Effector memory CD8-positive, alpha-beta T cell (primary cell): ENCODE results near the gene TNNT3.
"Not testable (repeated sequence)": the region's sequence is repeated elsewhere in the genome, so short reads cannot be mapped to it uniquely, and the experiment has no call there.

Experiments
- ATAC-seq: fragments of 150-1000 bp; cut with Tn5 transposase; replicated peaks from 2 replicates; pipeline ENCODE4 v1.10.0; 2021; ENCODE audit warnings: mild to moderate bottlenecking, moderate library complexity
- DNase-seq, 3 experiments: peaks; one replicate each; pipeline ENCODE4 v3.0.0; 2021
- H3K27ac Mint-ChIP-seq, 2 donors: one replicate each; pipeline ENCODE4 v1.8.0; 2022; ENCODE audit warnings: mild to moderate bottlenecking in 2 of 2, mixed read lengths in 2 of 2, moderate library complexity in 2 of 2
- H3K27me3 Mint-ChIP-seq, 2 donors: one replicate each; pipeline ENCODE4 v1.8.0; 2022; ENCODE audit warnings: mixed read lengths in 2 of 2
- H3K36me3 Mint-ChIP-seq: one replicate; pipeline ENCODE4 v1.8.0; 2022; ENCODE audit warnings: mild to moderate bottlenecking, moderate library complexity, mixed read lengths; ENCODE audit not compliant: insufficient read depth
- H3K4me1 Mint-ChIP-seq, 2 donors: one replicate each; pipeline ENCODE4 v1.8.0; 2022; ENCODE audit warnings: low read depth in 2 of 2, mixed read lengths in 2 of 2
- H3K4me3 Mint-ChIP-seq, 2 donors: one replicate each; pipeline ENCODE4 v1.8.0; 2022; ENCODE audit warnings: mild to moderate bottlenecking in 2 of 2, mixed read lengths in 2 of 2, moderate library complexity in 2 of 2
- H3K9me3 Mint-ChIP-seq, 2 donors: one replicate each; pipeline ENCODE4 v1.8.0; 2022; ENCODE audit warnings: mixed read lengths in 2 of 2
- total RNA-seq, 9 experiments: gene quantifications; one replicate each; lab custom pipeline; 2026; lab: John Stamatoyannopoulos, UW

TNNT3 gene
- total RNA-seq: 0.26 to 15.5 (median 6.1) reads per million in 9 experiments

DNA sequence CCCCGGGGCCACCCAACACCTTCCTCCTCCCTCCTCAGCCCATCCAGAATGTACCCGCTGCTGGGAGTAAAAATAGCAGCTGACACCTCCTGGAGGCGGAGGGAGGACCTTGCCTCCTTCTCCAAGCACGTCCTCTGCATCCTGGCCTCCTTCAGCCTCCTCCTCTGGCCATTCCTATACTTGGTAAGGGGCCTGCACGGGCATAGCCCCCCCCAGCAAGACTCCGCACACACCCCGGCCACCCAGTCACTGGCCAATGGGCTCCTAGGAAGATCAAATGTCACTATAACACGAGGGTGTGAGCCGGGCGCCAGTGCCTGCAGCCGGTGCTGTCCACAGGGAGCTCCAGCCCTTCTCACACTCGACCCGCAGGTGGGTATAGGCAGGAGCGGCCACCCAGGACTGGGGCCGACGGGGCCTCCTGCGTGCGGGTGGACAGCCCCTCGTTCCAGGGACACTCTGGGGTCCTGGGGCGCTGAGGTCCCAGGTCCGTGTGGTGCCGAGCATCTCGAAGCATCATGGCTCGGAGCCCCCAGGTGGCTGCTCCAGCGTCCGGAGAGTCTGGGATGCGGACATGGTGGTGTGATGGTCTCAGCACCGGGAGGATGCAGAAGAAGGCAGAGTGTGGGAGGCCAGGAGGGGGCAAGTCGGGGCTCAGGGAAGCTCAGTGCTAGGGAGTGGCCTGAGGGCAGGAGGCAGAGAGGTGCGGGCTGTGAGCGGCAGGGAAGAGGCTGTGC lies at the start of gene TNNT3:
TSS of gene TNNT3 (plus strand) at position 313 of the 737 bp plus-strand sequence. CDS start 3,172 bp downstream, outside the sequence.
- Mint-ChIP-seq H3K27me3 (peaks cover 9 to 22% of the 10 kb centered on the region in 2 donors), H3K27ac (peak within 1 kb of the TSS in 1 of 2 donors; percentile 47), H3K4me3 (peak within 1 kb of the TSS in 1 of 2 donors; percentile 30), H3K9me3 (no peaks in the 10 kb centered on the region), H3K4me1 (peaks cover 20 to 22% of the 10 kb centered on the region in 2 donors), H3K36me3 (peaks cover 8% of the 10 kb centered on the region)
- ATAC-seq: no peak
- no peak for DNase-seq

DNA sequence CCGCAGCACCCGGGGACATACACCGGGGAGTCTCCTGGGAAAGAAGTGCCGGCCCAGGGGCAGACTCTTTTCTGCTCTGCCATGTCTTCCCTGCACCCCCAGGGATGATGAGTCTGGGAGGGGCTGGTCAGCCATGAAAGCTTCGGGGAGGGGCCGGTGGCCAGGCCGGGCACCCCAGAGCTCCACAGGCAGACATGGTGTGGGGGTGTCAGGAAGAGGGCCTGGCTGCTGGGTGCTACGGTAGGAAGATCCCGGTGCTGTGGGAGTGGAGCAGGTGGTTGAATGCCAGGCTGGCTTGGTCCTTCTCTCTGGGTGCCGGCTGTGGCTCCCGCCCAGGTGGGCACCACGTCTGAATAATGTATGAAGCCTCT lies 49.2 kb upstream of the TNNT3 start:
- H3K27me3 Mint-ChIP-seq: no peaks in the 10 kb centered on the region
- no peaks in the 10 kb centered on the region for H3K9me3 Mint-ChIP-seq
- peak overlapping the region; percentile 72 to 84 for H3K4me3 Mint-ChIP-seq
- peak overlapping the region; percentile 90 to 93 for H3K27ac Mint-ChIP-seq
- peaks cover 69 to 72% of the 10 kb centered on the region in 2 donors for H3K4me1 Mint-ChIP-seq
- H3K36me3 Mint-ChIP-seq: peaks cover 71% of the 10 kb centered on the region
- DNase-seq: no peak
- ATAC-seq: no peak

DNA sequence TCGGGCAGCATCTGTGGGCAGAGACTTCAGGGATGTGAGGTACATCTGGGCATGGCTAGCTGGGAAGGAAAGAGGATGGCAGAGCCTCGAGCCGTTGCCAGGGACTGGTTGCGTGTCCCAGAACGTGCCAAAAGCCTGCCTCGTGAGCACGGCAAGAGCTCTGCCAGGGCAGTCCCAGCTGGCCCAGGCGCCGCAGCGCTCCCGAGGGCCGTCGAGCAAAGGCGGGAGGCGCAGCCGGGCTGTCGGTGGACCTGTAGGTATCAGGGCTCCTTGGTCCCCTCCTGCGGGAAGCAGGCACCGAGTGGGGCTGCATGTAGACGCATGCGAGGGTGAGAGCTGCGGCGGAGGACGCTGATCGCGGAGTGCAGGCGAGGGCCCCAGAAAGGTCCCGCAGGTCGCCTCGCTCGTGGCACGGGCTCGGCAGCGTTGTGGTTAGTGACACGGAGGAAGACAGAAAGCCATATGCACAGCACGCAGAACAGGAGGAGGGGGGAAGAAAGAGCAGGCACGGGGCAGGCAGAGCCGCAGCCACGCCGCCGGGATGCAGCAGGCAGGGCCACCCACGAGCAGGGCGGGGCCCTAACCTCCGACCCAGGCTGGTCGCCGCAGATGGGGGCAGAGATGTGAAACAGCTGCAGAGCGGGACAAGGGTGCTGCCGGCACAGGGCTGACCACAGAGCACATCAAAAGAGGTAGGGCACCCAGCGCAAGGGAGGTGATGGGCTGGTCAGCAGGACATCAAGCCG lies 48.6 kb upstream of the TNNT3 start:
- peak overlapping the region; percentile 72 to 84 for H3K4me3 Mint-ChIP-seq
- peak overlapping the region; percentile 90 to 93 for H3K27ac Mint-ChIP-seq
- no peaks in the 10 kb centered on the region for H3K27me3 Mint-ChIP-seq
- no peaks in the 10 kb centered on the region for H3K9me3 Mint-ChIP-seq
- H3K4me1 Mint-ChIP-seq: peaks cover 65 to 70% of the 10 kb centered on the region in 2 donors
- ATAC-seq (peak; percentile 91), DNase-seq (peak; percentile 60 to 67 (median 64))
- peaks cover 68% of the 10 kb centered on the region for H3K36me3 Mint-ChIP-seq

DNA sequence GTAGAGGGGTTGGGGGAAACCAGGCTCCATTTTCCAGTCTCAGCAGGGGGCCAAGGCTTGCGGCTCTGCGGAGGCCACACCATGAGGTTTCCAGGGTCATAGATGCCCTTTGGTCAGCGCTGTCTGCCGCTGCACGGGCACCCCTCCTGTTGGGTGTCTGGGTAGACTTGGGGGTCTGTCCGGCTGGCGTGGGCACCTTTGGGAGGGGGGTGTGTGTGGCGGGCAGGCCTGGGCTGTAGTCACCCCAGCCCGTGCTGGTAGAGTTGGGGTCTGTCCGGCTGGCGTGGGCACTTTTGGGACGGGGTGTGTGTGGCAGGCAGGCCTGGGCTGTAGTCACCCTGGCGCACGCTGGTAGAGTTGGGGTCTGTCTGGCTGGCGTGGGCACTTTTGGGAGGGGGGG lies 48.0 kb upstream of the TNNT3 start:
- Mint-ChIP-seq H3K9me3 (no peaks in the 10 kb centered on the region), H3K4me3 (peak overlapping the region; percentile 72 to 84), H3K27me3 (no peaks in the 10 kb centered on the region), H3K4me1 (peaks cover 60 to 64% of the 10 kb centered on the region in 2 donors), H3K27ac (peak overlapping the region; percentile 90 to 93), H3K36me3 (peaks cover 64% of the 10 kb centered on the region)
- no peak for ATAC-seq
- no peak for DNase-seq

DNA sequence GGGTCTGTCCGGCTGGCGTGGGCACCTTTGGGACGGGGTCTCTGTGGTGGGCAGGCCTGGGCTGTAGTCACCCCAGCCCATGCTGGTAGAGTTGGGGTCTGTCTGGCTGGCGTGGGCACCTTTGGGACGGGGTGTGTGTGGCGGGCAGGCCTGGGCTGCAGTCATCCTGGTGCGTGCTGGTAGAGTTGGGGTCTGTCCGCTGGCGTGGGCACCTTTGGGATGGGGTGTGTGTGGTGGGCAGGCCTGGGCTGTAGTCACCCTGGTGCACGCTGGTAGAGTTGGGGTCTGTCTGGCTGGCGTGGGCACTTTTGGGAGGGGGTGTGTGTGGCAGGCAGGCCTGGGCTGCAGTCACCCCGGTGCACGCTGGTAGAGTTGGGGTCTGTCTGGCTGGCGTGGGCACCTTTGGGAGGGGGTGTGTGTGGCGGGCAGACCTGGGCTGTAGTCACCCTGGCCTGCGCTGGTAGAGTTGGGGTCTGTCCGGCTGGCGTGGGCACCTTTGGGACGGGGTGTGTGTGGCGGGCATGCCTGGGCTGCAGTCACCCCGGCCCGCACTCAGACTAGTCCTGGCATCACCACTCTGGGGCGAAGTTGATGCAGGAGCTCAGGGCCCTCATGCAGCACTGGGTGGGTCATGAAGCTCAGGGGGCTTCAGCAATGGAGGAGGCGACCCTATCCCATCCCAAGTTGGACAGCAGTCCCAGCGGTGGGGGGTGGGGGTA lies 47.1 kb upstream of the TNNT3 start:
- Mint-ChIP-seq H3K27ac (peak overlapping the region; percentile 90 to 93), H3K4me1 (peaks cover 58 to 59% of the 10 kb centered on the region in 2 donors), H3K4me3 (peak overlapping the region; percentile 72 to 84)

DNA sequence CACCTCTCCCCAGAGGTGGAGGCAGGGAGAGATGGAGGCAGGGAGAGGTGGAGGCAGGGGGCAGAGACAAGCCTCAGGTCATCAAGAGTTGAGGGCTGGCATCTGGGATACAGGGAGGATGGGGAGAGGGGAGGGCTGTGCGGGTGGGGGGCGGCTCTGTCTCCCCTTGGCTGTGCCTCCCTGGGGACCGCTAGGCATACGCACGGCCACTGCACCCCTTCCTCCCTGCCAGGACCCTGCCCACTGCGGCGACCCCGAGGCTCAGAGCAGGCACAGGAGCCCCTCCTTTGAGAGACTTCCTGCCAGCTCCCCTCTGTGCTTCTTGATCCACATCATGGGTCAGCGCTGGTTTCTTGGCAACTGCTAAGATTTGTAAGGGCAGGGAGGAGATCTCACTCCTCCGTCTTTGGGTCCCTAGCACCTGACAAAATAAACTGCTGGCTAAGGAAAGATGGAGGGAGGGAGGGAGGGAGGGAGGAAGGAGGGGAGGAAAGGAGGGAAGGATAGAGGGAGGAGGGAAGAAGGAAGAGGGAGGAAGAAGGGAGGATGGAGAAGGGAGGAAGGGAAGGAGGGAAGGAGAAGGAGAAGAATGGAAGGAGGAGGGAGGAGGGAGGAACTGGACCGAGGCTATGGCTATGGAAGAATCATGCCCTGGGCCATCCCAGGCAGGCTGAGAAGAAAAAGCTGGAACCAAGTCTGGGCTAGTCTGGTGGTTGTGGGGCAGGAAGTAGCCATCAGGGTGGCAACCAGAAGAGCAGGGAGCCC lies 46.3 kb upstream of the TNNT3 start:
- peak overlapping the region; percentile 72 to 84 for H3K4me3 Mint-ChIP-seq

More for the DNA sequence above, 47.1 kb upstream of the TNNT3 start:
- DNase-seq: no peak
- H3K27me3 Mint-ChIP-seq: no peaks in the 10 kb centered on the region
- H3K36me3 Mint-ChIP-seq: peaks cover 58% of the 10 kb centered on the region
- no peak for ATAC-seq
- H3K9me3 Mint-ChIP-seq: no peaks in the 10 kb centered on the region

DNA sequence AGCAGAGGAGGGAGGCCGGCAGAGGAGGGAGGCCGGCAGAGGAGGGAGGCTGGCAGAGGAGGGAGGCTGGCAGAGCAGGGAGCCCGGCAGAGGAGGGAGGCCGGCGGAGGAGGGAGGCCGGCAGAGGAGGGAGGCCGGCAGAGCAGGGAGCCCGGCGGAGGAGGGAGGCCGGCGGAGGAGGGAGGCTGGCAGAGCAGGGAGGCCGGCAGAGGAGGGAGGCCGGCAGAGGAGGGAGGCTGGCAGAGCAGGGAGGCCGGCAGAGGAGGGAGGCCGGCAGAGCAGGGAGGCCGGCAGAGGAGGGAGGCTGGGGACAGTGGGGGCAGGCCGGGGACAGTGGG lies 45.7 kb upstream of the TNNT3 start:
- not testable (repeated sequence) for DNase-seq, H3K9me3 Mint-ChIP-seq, ATAC-seq, H3K27me3 Mint-ChIP-seq
- peaks cover 53% of the 10 kb centered on the region for H3K36me3 Mint-ChIP-seq
- peaks cover 56 to 58% of the 10 kb centered on the region in 2 donors for H3K4me1 Mint-ChIP-seq
- peak overlapping the region; percentile 90 to 93 for H3K27ac Mint-ChIP-seq
- H3K4me3 Mint-ChIP-seq: peak overlapping the region in 1 of 2 donors; percentile 84

More for the DNA sequence above, 46.3 kb upstream of the TNNT3 start:
- Mint-ChIP-seq H3K27ac (peak overlapping the region; percentile 90 to 93), H3K9me3 (no peaks in the 10 kb centered on the region), H3K27me3 (no peaks in the 10 kb centered on the region), H3K36me3 (peaks cover 57% of the 10 kb centered on the region), H3K4me1 (peaks cover 59 to 60% of the 10 kb centered on the region in 2 donors)
- DNase-seq (no peak), ATAC-seq (no peak)

DNA sequence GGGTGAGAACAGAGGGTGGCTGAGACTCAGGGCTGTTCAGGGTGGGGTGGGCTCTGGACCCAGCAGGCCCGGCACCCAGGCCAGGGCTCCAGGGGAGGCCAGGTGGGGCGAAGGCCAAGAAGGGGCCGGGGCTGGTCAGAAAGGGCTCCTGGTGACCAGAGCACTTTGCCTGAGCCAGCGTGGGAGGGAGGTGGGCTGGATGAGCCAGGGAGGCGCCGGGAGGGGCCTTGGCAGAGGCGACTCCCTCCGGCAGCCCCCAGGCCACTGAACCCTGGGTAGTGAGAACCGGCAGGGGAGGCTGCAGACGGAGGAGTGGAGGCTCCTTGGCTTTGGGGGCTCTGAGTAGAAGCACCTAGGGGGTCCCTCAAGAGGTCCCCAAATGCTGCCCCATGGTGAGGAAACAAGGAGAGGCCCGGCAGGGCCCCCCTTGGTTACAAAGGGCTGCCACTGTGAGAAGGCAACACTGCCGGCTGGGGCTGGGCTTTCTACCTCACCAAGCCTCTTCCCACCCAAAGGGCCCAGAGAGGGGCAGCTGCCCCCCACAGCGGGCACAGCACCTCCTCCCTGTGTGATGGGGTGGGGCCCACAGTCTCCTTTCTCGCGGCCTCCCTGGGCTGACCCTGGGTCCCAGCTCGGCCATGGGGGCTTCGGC lies 44.9 kb upstream of the TNNT3 start:
- H3K36me3 Mint-ChIP-seq: peaks cover 48% of the 10 kb centered on the region
- peak overlapping the region in 1 of 2 donors; percentile 84 for H3K27ac Mint-ChIP-seq
- not testable (repeated sequence) for DNase-seq, H3K9me3 Mint-ChIP-seq, ATAC-seq, H3K4me3 Mint-ChIP-seq, H3K27me3 Mint-ChIP-seq
- peaks cover 48 to 50% of the 10 kb centered on the region in 2 donors for H3K4me1 Mint-ChIP-seq

DNA sequence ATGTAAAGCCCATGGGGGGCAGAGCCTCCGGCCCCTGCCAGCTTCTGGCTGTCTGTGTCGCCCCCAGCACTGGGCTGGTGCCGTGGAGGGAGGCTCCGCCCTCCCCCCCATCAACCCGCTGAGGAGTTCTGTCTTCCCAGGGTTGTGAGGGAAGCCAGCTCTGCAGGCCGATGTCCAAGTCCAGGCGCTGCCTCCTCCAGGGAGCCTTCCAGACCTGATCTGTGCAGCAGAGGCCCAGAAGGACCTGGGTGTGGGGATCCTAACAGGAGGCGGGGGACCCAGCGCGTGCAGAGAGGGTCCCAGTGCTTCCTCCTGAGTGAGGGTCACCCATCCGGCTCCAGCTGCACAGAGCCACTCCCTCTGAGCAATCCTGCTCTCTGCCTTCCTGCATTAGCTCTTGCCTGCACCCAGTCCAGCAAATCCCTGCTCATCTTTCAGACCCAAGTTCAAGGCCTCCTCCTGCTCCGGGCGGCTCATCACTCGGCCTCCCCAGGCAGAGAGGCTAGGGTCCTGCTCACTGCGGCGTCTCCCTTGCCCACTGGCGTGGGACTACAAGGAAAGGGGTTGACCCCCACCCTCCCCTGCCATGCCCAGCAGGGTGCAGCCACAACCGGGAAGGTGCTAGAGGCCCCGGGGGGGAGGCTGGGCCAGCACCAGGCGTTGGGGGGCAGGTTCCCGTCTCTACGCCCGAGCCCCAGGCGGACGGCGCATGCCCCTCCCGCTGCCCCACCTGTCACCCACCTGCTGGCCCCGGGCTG lies 44.2 kb upstream of the TNNT3 start:
- Mint-ChIP-seq H3K27ac (peak overlapping the region; percentile 73 to 84), H3K4me3 (peak overlapping the region; percentile 46 to 54), H3K27me3 (no peaks in the 10 kb centered on the region), H3K36me3 (peaks cover 48% of the 10 kb centered on the region), H3K9me3 (no peaks in the 10 kb centered on the region), H3K4me1 (peaks cover 45 to 49% of the 10 kb centered on the region in 2 donors)
- no peak for ATAC-seq
- DNase-seq: no peak

DNA sequence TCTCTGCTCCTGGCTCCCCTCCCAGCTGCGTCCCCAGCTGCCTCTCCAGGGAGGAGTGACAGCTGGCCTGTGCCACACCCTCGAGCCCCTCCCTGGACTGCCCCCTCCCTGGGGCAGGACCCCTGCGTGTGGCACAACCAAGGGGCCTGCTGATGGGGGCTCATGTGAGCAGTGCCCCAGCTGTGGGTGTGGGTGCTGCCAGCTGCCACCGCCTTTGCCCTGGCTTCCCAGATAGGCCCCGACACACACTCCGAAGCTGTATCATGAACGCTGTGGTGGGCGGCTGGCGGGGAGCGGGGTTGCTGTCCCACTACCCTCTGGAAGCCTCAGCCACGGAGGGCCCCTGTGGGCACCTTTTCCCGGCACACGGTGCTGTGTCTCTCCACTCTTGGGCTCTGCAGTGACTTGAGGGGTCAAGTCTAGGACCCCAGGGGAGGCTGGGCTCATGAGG lies 43.6 kb upstream of the TNNT3 start:
- not testable (repeated sequence) for H3K27me3 Mint-ChIP-seq, DNase-seq, H3K9me3 Mint-ChIP-seq, H3K4me3 Mint-ChIP-seq, ATAC-seq
- Mint-ChIP-seq H3K36me3 (peaks cover 47% of the 10 kb centered on the region), H3K27ac (peak overlapping the region in 1 of 2 donors; percentile 84), H3K4me1 (peaks cover 44% of the 10 kb centered on the region in 2 donors)

DNA sequence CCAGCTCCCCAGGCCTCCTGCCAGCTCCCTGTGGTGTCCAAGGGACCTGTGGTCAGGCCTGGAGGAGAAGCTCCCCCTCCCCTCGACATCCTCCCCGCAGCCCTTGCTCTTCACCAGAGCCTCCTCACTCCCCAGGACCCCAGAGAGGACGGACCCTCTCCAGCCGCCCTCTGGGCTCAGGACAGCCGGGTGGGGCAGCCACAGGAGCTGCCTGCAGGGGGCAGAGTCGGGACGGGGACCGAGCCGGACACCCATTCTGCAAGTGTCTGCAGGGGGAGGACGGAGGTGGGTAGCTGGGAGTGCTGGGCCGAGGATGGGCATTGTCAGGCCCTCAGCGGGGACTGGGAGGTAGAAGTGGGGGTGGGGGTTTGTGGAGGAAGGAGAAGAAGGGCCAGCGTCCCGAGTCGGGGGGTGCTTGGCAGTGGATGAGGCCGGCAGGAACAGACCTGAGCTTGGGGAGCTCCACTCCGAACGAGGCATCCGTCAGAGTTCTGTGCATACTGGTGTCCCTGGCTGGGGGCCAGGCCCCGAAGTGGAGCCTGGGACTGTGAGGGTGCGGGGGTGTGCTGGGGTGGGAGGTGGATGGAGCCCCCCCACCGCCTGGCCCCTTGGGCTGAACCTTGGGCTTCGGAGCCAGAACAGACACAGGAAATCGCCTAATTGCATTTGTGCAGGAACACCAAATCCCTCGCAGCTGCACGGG lies 43.0 kb upstream of the TNNT3 start:
- H3K36me3 Mint-ChIP-seq: peaks cover 41% of the 10 kb centered on the region
- H3K4me1 Mint-ChIP-seq: peaks cover 38 to 39% of the 10 kb centered on the region in 2 donors

More for the DNA sequence above, 43.0 kb upstream of the TNNT3 start:
- ATAC-seq: no peak
- peak overlapping the region in 1 of 2 donors; percentile 22 for H3K4me3 Mint-ChIP-seq
- no peaks in the 10 kb centered on the region for H3K27me3 Mint-ChIP-seq
- DNase-seq: no peak
- H3K9me3 Mint-ChIP-seq: no peaks in the 10 kb centered on the region
- H3K27ac Mint-ChIP-seq: peak overlapping the region in 1 of 2 donors; percentile 84
